Measurements from ENCODE around the gene LUZP2. TPM values are rescaled to one million over a fixed set of nuclear protein-coding genes. Genes with fewer than 3 reads are reported as not detected.

LUZP2 gene
- total and polyA plus RNA-seq, 10 donors, result 0.03 to 2.9 (median 0.40) TPM; not detected in 3

- no peak overlapping the region for H3K4me3 ChIP-seq
- 17 to 48% (median 32%) methylated on average over 2 of the region's 2 CpGs for WGBS, 5 donors
- no peak overlapping the region for H3K27ac ChIP-seq
- no peak for TF ChIP-seq POLR2A (IDR thresholded peaks at IDR 0.05)
- no peak for TF ChIP-seq CTCF (IDR thresholded peaks at IDR 0.05 in 8 of 11, conservative IDR thresholded peaks at IDR 0.05 in 3 of 11)
- intact Hi-C loops (cut with DNase I; ENCODE audit: low total_unique reads), result no loop called here
- H3K36me3 ChIP-seq, result no peaks in the 10 kb centered on the region
- no peaks in the 10 kb centered on the region for H3K27me3 ChIP-seq (replicated peaks in 1 of 7)
- no peaks in the 10 kb centered on the region for H3K9me3 ChIP-seq
- no peak for DNase-seq
- no peaks in the 10 kb centered on the region for H3K4me1 ChIP-seq
Observed at GRCh38 chr11:24828938-24829605, 332.2 kb downstream of the LUZP2 start.

- Histone ChIP-seq H3K27ac (no peak overlapping the region), H3K27me3 (replicated peaks in 1 of 7) (no peaks in the 10 kb centered on the region), H3K4me3 (no peak overlapping the region), H3K4me1 (no peaks in the 10 kb centered on the region), H3K9me3 (no peaks in the 10 kb centered on the region), H3K36me3 (no peaks in the 10 kb centered on the region)
- DNase-seq, result no peak
- TF ChIP-seq POLR2AphosphoS5 (IDR thresholded peaks at IDR 0.05) (no peak), POLR2A (IDR thresholded peaks at IDR 0.05) (no peak), CTCF (IDR thresholded peaks at IDR 0.05 in 8 of 11, conservative IDR thresholded peaks at IDR 0.05 in 3 of 11) (no peak)
- WGBS, 5 donors, result 14 to 49% (median 20%) methylated on average over 9 of the region's 9 CpGs
- intact Hi-C loops (cut with DNase I; ENCODE audit: low total_unique reads), result no loop called here
Observed at GRCh38 chr11:24833573-24833972, 336.7 kb downstream of the LUZP2 start.

- TF ChIP-seq CTCF (IDR thresholded peaks at IDR 0.05 in 8 of 11, conservative IDR thresholded peaks at IDR 0.05 in 3 of 11) (no peak), POLR2A (IDR thresholded peaks at IDR 0.05) (no peak), POLR2AphosphoS5 (IDR thresholded peaks at IDR 0.05) (no peak)
- 61 to 92% (median 70%) methylated on average over 2 of the region's 2 CpGs for WGBS, 5 donors
- intact Hi-C loops (cut with DNase I; ENCODE audit: low total_unique reads), result no loop called here
Observed at GRCh38 chr11:24837112-24837511, 340.3 kb downstream of the LUZP2 start.

GRCh38 chr11:24842308-24842707 is 345.5 kb downstream of the LUZP2 start:
- no peak overlapping the region for H3K27ac ChIP-seq
- H3K9me3 ChIP-seq, result peaks cover 0 to 5% (median 0%) of the 10 kb centered on the region in 8 donors
- H3K4me3 ChIP-seq, result no peak overlapping the region
- 76 to 87% (median 79%) methylated on average over 2 of the region's 2 CpGs for WGBS, 5 donors
- TF ChIP-seq POLR2A (IDR thresholded peaks at IDR 0.05) (no peak), POLR2AphosphoS5 (IDR thresholded peaks at IDR 0.05) (no peak), CTCF (IDR thresholded peaks at IDR 0.05 in 8 of 11, conservative IDR thresholded peaks at IDR 0.05 in 3 of 11) (no peak)
- intact Hi-C loops (cut with DNase I; ENCODE audit: low total_unique reads), result no loop called here
- DNase-seq, result no peak
- H3K36me3 ChIP-seq, result no peaks in the 10 kb centered on the region
- no peaks in the 10 kb centered on the region for H3K27me3 ChIP-seq (replicated peaks in 1 of 7)
- no peaks in the 10 kb centered on the region for H3K4me1 ChIP-seq

More at GRCh38 chr11:24837112-24837511, 340.3 kb downstream of the LUZP2 start:
- no peak for DNase-seq
- Histone ChIP-seq H3K9me3 (no peaks in the 10 kb centered on the region), H3K4me1 (no peaks in the 10 kb centered on the region), H3K36me3 (no peaks in the 10 kb centered on the region), H3K27me3 (replicated peaks in 1 of 7) (no peaks in the 10 kb centered on the region), H3K4me3 (no peak overlapping the region), H3K27ac (no peak overlapping the region)
